ENCODE data around the gene ALDH3B1.
"Not testable (repeated sequence)": the region's sequence is repeated elsewhere in the genome, so short reads cannot be mapped to it uniquely, and the experiment has no call there.

- TF ChIP-seq CTCF (IDR thresholded peaks at IDR 0.05; ENCODE audit: poor library complexity, severe bottlenecking); POLR2AphosphoS5 (IDR thresholded peaks at IDR 0.05); EP300 (conservative IDR thresholded peaks at IDR 0.05; ENCODE audit: poor library complexity, severe bottlenecking); TAF1 (IDR thresholded peaks at IDR 0.05; ENCODE audit: low read depth); MXI1 (conservative IDR thresholded peaks at IDR 0.05; ENCODE audit: poor library complexity, severe bottlenecking); EZH2 (IDR thresholded peaks at IDR 0.05; ENCODE audit: borderline replicate concordance, insufficient read depth, low read length, poor library complexity, severe bottlenecking); RAD21 (conservative IDR thresholded peaks at IDR 0.05); REST (IDR thresholded peaks at IDR 0.05; ENCODE audit: borderline replicate concordance): not testable (repeated sequence)
Measured at GRCh38 chr11:67991347-67992121, 18.6 kb upstream of the ALDH3B1 start.
